Karpas-422 (cell line): ENCODE data around the gene FOLH1. TPM values are rescaled to one million over a fixed set of nuclear protein-coding genes. Genes with fewer than 3 reads are reported as not detected.
"Not testable (repeated sequence)": the region's sequence is repeated elsewhere in the genome, so short reads cannot be mapped to it uniquely, and the experiment has no call there.

ENCODE experiments used
- DNase-seq: peaks from one replicate; pipeline ENCODE4 v3.0.0-alpha.2; 2015
- H2AFZ ChIP-seq: fragments of 200-600 bp; sonication (generic); 2 replicates; pipeline ENCODE4 v1.6.1; 2014; ENCODE audit warnings: antibody characterized with exemption, low read length, mixed read lengths
- H3K27ac ChIP-seq: fragments of 200-600 bp; sonication (generic); 2 replicates; pipeline ENCODE4 v1.5.1; 2014; ENCODE audit warnings: mild to moderate bottlenecking, low read length, moderate library complexity
- H3K27me3 ChIP-seq: fragments of 200-600 bp; sonication (generic); 2 replicates; pipeline ENCODE4 v1.6.1; 2014; ENCODE audit warnings: low read length, mixed read lengths
- H3K36me3 ChIP-seq: fragments of 200-600 bp; sonication (generic); 2 replicates; pipeline ENCODE4 v1.6.1; 2014; ENCODE audit warnings: low read length, mixed read lengths; ENCODE audit not compliant: insufficient read depth
- H3K4me1 ChIP-seq: fragments of 200-600 bp; sonication (generic); 2 replicates; pipeline ENCODE4 v1.6.1; 2014; ENCODE audit warnings: mild to moderate bottlenecking, low read length, mixed read lengths
- H3K4me2 ChIP-seq: fragments of 200-600 bp; sonication (generic); 2 replicates; pipeline ENCODE4 v1.6.1; 2014; ENCODE audit warnings: low read length, low read depth, mild to moderate bottlenecking; ENCODE audit not compliant: poor library complexity, severe bottlenecking
- H3K4me3 ChIP-seq: fragments of 200-600 bp; sonication (generic); 2 replicates; pipeline ENCODE4 v1.5.1; 2014; ENCODE audit warnings: mild to moderate bottlenecking, antibody characterized with exemption, low read length, mixed read lengths
- H3K79me2 ChIP-seq: fragments of 200-600 bp; sonication (generic); 2 replicates; pipeline ENCODE4 v1.6.1; 2014; ENCODE audit warnings: mild to moderate bottlenecking, low read length, mixed read lengths
- H3K9ac ChIP-seq: fragments of 200-600 bp; sonication (generic); 2 replicates; pipeline ENCODE4 v1.6.0; 2014; ENCODE audit warnings: low read length
- H3K9me2 ChIP-seq: fragments of 200-600 bp; sonication (generic), shearing (Covaris generic); replicated peaks from 2 replicates; pipeline ENCODE4 v1.6.0; 2014; ENCODE audit warnings: mild to moderate bottlenecking, low read length, moderate library complexity; ENCODE audit not compliant: insufficient read depth
- H3K9me3 ChIP-seq: fragments of 300-700, 200-600 bp; sonication (generic); 2 replicates; pipeline ENCODE4 v1.6.1; 2014; ENCODE audit warnings: low read length, mixed read lengths
- H4K20me1 ChIP-seq: fragments of 200-600 bp; sonication (generic); 2 replicates; pipeline ENCODE4 v1.6.1; 2014; ENCODE audit warnings: mild to moderate bottlenecking, antibody characterized with exemption, low read length, low read depth; ENCODE audit not compliant: insufficient read depth
- total RNA-seq: library from RNA; depleted of rRNA; stranded (reverse); fragments of >200 nt; shearing (Covaris generic); gene quantifications from 2 replicates; pipeline ENCODE4 v1.2.3, GENCODE V29; 2014; ENCODE audit warnings: low replicate concordance; rRNA removed

Gene FOLH1
- total RNA-seq, 1 experiment from 2014 or later = not detected

DNA sequence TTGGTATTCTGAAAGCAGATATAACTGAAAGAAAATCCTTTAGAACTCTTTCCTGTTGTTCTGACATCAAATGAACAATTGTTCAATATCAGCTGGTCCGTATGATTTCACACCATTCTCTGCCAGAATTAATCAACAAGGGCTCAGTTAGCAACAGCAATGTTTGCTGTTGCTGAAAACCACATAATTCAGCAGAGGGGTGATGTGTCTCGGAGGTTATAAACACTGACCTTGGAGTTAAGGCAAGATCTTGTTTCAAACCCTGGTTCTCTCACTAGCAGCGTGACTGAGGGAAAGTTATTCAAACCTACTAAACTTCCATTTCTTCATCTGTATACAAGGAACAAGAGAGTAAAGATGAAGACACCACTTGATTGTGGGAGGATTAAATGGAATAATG lies 36.8 kb downstream of the FOLH1 start:
- H3K27me3 ChIP-seq, DNase-seq, H4K20me1 ChIP-seq, H2AFZ ChIP-seq, H3K79me2 ChIP-seq, H3K4me1 ChIP-seq, H3K36me3 ChIP-seq, H3K9ac ChIP-seq, H3K27ac ChIP-seq, H3K4me2 ChIP-seq, H3K4me3 ChIP-seq, H3K9me3 ChIP-seq, H3K9me2 ChIP-seq: not testable (repeated sequence)

DNA sequence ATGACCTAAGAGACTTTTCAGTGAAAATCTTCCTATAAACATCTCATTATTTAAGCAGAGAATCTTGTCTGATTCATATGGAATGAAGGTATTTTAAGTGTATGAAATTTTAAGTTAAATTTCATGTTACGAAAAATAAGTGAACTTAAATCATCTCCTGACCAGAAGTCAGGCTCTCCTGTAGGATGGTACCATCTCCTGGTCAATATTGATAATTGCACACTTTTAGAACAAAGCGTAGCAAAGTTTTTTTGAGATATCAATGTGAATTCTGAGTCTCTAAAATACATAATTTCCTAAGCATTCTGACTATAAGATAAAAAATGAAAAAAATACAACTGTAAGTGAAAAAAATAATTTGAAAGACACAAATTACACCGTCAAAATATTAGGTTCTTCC lies 38.8 kb downstream of the FOLH1 start:
- peak; percentile 56 for DNase-seq
- H3K4me1 ChIP-seq, H3K4me3 ChIP-seq, H4K20me1 ChIP-seq, H3K4me2 ChIP-seq, H2AFZ ChIP-seq, H3K9me3 ChIP-seq, H3K27ac ChIP-seq, H3K36me3 ChIP-seq, H3K27me3 ChIP-seq, H3K9ac ChIP-seq, H3K9me2 ChIP-seq, H3K79me2 ChIP-seq: not testable (repeated sequence)

DNA sequence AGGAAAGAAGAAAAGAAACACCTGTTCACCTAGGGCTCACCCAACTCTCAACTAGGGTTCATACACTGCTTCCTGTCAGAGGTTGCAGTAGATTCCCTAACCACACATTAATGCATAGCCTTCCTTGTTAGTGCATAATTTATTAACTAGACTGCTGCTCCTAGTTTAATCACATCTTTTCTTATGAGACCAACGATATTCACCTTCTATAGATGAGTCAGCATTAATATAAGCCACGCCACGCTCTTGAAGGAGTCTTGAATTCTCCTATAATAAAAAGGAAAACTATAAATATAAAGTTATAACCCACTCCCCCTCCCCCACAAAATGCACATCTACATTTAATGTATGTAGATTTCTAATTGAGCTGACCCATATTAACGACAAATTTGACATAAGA lies 39.4 kb downstream of the FOLH1 start:
- H3K27me3 ChIP-seq, H3K36me3 ChIP-seq, H2AFZ ChIP-seq, H4K20me1 ChIP-seq, H3K9me3 ChIP-seq, H3K79me2 ChIP-seq, H3K4me3 ChIP-seq, DNase-seq, H3K9me2 ChIP-seq, H3K9ac ChIP-seq, H3K4me1 ChIP-seq, H3K27ac ChIP-seq, H3K4me2 ChIP-seq: not testable (repeated sequence)

DNA sequence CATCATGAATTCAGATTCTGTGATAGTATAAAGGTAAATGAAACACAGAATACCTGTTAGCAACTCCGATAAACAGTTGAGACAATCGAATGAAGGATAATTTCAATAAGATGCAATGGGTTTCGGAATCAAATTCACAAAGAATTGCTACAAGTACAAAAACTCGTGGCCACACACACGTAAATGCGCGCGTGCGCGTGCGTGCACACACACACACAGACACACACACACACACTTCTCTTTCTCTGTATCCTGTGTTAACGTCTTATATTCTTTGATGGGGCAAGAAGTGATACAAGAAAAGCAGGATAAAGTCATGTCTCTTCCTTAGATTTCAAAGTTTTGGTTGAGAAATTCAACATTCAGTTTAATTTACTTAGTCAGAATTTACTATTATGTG lies 57.2 kb downstream of the FOLH1 start:
- H3K4me3 ChIP-seq = no peak overlapping the region

DNA sequence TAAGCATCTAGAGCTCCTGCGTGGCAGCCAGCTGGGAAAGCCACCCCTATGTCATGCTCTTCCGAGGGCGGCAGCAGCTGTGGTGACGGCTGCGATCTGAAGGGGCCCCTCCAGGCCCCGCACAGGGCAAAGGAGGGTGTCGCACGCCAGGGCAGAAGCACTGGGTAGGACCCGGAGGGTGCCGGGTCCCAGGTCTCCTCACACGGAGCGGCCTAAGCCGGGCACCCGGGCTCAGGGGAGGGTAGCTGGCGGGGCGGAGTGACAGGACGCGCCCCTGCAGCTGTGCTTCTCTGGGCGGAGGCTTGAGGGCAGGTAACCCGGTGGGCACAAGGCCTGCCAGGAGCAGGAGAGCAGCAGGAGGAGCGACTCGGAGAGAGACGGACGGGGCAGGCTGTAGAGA lies 106.0 kb downstream of the FOLH1 start:
- not testable (repeated sequence) for H3K9ac ChIP-seq, H4K20me1 ChIP-seq, H3K9me2 ChIP-seq, H3K27ac ChIP-seq, H3K9me3 ChIP-seq, H3K4me3 ChIP-seq, H3K27me3 ChIP-seq, H3K4me2 ChIP-seq, H3K36me3 ChIP-seq, H3K79me2 ChIP-seq, DNase-seq, H3K4me1 ChIP-seq, H2AFZ ChIP-seq

More for the DNA sequence above, 57.2 kb downstream of the FOLH1 start:
- Histone ChIP-seq H3K4me2 (no peak overlapping the region), H3K9ac (no peak overlapping the region), H3K79me2 (no peaks in the 10 kb centered on the region), H3K9me3 (no peaks in the 10 kb centered on the region), H3K27me3 (no peaks in the 10 kb centered on the region), H3K4me1 (no peaks in the 10 kb centered on the region), H3K9me2 (no peaks in the 10 kb centered on the region), H3K27ac (no peak overlapping the region), H2AFZ (no peak overlapping the region), H4K20me1 (no peaks in the 10 kb centered on the region), H3K36me3 (no peaks in the 10 kb centered on the region)
- DNase-seq = no peak

Other genes with a start within 250 kb of the FOLH1 start
- gene TRIM51G, start 224.7 kb downstream of the FOLH1 start, total RNA-seq = not detected in 2 replicates
- gene TRIM49B, start 179.8 kb downstream of the FOLH1 start, total RNA-seq = not detected in 2 replicates
- not detected in 2 replicates for gene TRIM64C, start 149.5 kb downstream of the FOLH1 start, total RNA-seq